HepG2 (cell line): Measurements from ENCODE around the gene MYH3. TPM values are rescaled to one million over a fixed set of nuclear protein-coding genes. Genes with fewer than 3 reads are reported as not detected.
A peak's percentile ranks its signal among the peaks of the same experiment; 100 is the strongest.

Experiments used
- ATF4 ChIP-seq, 2 experiments: fragments of 450-650 bp in 1 of 2; sonication (generic) in 1 of 2; formaldehyde crosslinking; IDR thresholded peaks; 2 replicates each; pipeline versions ENCODE4 v1.5.0 to v1.8.0; 2020 to 2022; ENCODE audit warnings: mild to moderate bottlenecking in 1 of 2, missing genetic modification reagents in 1 of 2
- ELK4 ChIP-seq: sonication (generic); formaldehyde crosslinking; IDR thresholded peaks from 2 replicates; pipeline ENCODE4 v1.9.0; 2021; ENCODE audit warnings: missing genetic modification reagents, borderline replicate concordance
- ESRRA ChIP-seq: sonication (generic); formaldehyde crosslinking; IDR thresholded peaks from 2 replicates; pipeline ENCODE4 v1.5.1; 2020; ENCODE audit warnings: mild to moderate bottlenecking, low read depth, missing genetic modification reagents
- FOXC1 ChIP-seq: sonication (generic); formaldehyde crosslinking; IDR thresholded peaks from 2 replicates; pipeline ENCODE4 v1.8.0; 2022; ENCODE audit warnings: mild to moderate bottlenecking, missing genetic modification reagents, borderline replicate concordance
- HOXA5 ChIP-seq: sonication (generic); formaldehyde crosslinking; IDR thresholded peaks from 2 replicates; pipeline ENCODE4 v1.4.0; 2020; ENCODE audit warnings: missing genetic modification reagents
- KLF13 ChIP-seq: sonication (generic); formaldehyde crosslinking; IDR thresholded peaks from 2 replicates; pipeline ENCODE4 v1.4.0; 2020; ENCODE audit warnings: mild to moderate bottlenecking, missing genetic modification reagents
- MAFG ChIP-seq: sonication (generic); formaldehyde crosslinking; IDR thresholded peaks from 2 replicates; pipeline ENCODE4 v1.5.1; 2020; ENCODE audit warnings: mild to moderate bottlenecking, missing genetic modification reagents
- NR1H2 ChIP-seq: sonication (generic); formaldehyde crosslinking; IDR thresholded peaks from 2 replicates; pipeline ENCODE4 v1.8.1; 2022; ENCODE audit warnings: low read depth, missing genetic modification reagents, borderline replicate concordance
- REPIN1 ChIP-seq: sonication (generic); formaldehyde crosslinking; IDR thresholded peaks from 2 replicates; pipeline ENCODE4 v1.8.0; 2022; ENCODE audit warnings: missing genetic modification reagents, low read depth, mild to moderate bottlenecking, borderline replicate concordance
- RXRA ChIP-seq: sonication (generic); formaldehyde crosslinking; IDR thresholded peaks from 2 replicates; pipeline ENCODE4 v1.5.1; 2020; ENCODE audit warnings: missing genetic modification reagents
- SAP130 ChIP-seq: IDR thresholded peaks from 2 replicates; pipeline ENCODE4 v1.6.1; 2016; ENCODE audit warnings: low read depth
- SMARCC2 ChIP-seq: fragments of 450-650 bp; IDR thresholded peaks from 2 replicates; pipeline ENCODE4 v1.6.1; 2017; ENCODE audit warnings: antibody characterized with exemption, mild to moderate bottlenecking
- SP2 ChIP-seq: sonication (generic); formaldehyde crosslinking; IDR thresholded peaks from 2 replicates; pipeline ENCODE4 v1.5.1; 2020; ENCODE audit warnings: mild to moderate bottlenecking, missing genetic modification reagents
- TOPORS ChIP-seq: sonication (generic); formaldehyde crosslinking; IDR thresholded peaks from 2 replicates; pipeline ENCODE4 v1.8.0; 2023; ENCODE audit warnings: mild to moderate bottlenecking, missing genetic modification reagents
- UBTF ChIP-seq: sonication (generic); formaldehyde crosslinking; IDR thresholded peaks from 2 replicates; pipeline ENCODE4 v1.4.0; 2020; ENCODE audit warnings: mild to moderate bottlenecking, missing genetic modification reagents
- USF2 ChIP-seq, 2 experiments: sonication (generic) in 1 of 2; formaldehyde crosslinking in 1 of 2; IDR thresholded peaks; 2 replicates each; pipeline versions ENCODE4 v1.5.1 to v1.6.1; 2011 to 2020; ENCODE audit warnings: borderline replicate concordance in 1 of 2, low read depth in 1 of 2, low read length in 1 of 2, mild to moderate bottlenecking in 1 of 2, missing genetic modification reagents in 1 of 2, moderate library complexity in 1 of 2
- XBP1 ChIP-seq: sonication (generic); formaldehyde crosslinking; IDR thresholded peaks from 2 replicates; pipeline ENCODE4 v1.5.0; 2020; ENCODE audit warnings: missing genetic modification reagents
- ZNF207 ChIP-seq: fragments of 450-650 bp; IDR thresholded peaks from 2 replicates; pipeline ENCODE4 v1.6.1; 2016; ENCODE audit warnings: antibody characterized with exemption, borderline replicate concordance
- ZNF317 ChIP-seq: sonication (generic); formaldehyde crosslinking; IDR thresholded peaks from 2 replicates; pipeline ENCODE4 v1.5.0; 2020; ENCODE audit warnings: mild to moderate bottlenecking, missing genetic modification reagents
- ZNF547 ChIP-seq: sonication (generic); formaldehyde crosslinking; IDR thresholded peaks from 2 replicates; pipeline ENCODE4 v1.5.1; 2020; ENCODE audit warnings: mild to moderate bottlenecking, missing genetic modification reagents
- ZNF572 ChIP-seq: sonication (generic); formaldehyde crosslinking; IDR thresholded peaks from 2 replicates; pipeline ENCODE4 v1.5.1; 2020; ENCODE audit warnings: mild to moderate bottlenecking, missing genetic modification reagents
- ZNF7 ChIP-seq: IDR thresholded peaks from 2 replicates; pipeline ENCODE4 v1.6.1; 2016; ENCODE audit warnings: missing biosample characterization, missing genetic modification reagents
- polyA plus RNA-seq, 8 experiments: library from polyadenylated mRNA; depleted of rRNA in 3 of 8; stranded (reverse) in 7 of 8; unstranded in 1 of 8; fragments of >200 nt; fragmentation: Illumina TruSeq in 4 of 8; extraction: Trizol in 4 of 8; gene quantifications; 2 replicates each; pipeline versions ENCODE4 v1.2.1 to v1.2.3, GENCODE V29; 2011 to 2016; ENCODE audit warnings: low read depth in 4 of 8, missing spikeins in 1 of 8, mixed read lengths in 1 of 8; ENCODE audit not compliant: insufficient read depth in 1 of 8
- total RNA-seq, 5 experiments: library from RNA; depleted of rRNA; stranded (reverse); fragments of >200 nt; fragmentation: Illumina TruSeq; extraction: Trizol; gene quantifications; 2 replicates each; pipeline ENCODE4 v1.2.3, GENCODE V29; 2016; ENCODE audit warnings: low read depth in 1 of 5

The MYH3 gene
- total and polyA plus RNA-seq, 2 of the 13 experiments (the other 11 are each of a cell fraction or from before 2014, with no cell fraction given) = 2.5 to 4.5 TPM

- TF ChIP-seq ZNF7 (CRISPR knock-in tag) = no peak
- peak; percentile 87 for TF ChIP-seq SP2 (CRISPR knock-in tag)
- peak; percentile 91 for TF ChIP-seq HOXA5 (CRISPR knock-in tag)
- TF ChIP-seq ZNF207 = no peak
- no peak for TF ChIP-seq KLF13 (CRISPR knock-in tag)
- 0 out of 2 replicates have a peak, but pooled peaks have one; percentile 48 for TF ChIP-seq ZNF317 (CRISPR knock-in tag)
- peak; percentile 99 for TF ChIP-seq UBTF (CRISPR knock-in tag)
- peak; percentile 96 for TF ChIP-seq SAP130 (CRISPR knock-in tag)
- TF ChIP-seq NR1H2 (CRISPR knock-in tag) = peak; percentile 78; the same call in 1 of the 2 replicates
- TF ChIP-seq RXRA = peak; percentile 62; the same call in 1 of the 2 replicates
- TF ChIP-seq REPIN1 (CRISPR knock-in tag) = peak; percentile 84; the same call in 1 of the 2 replicates
- TF ChIP-seq XBP1 (CRISPR knock-in tag) = no peak; the same call in 1 of the 2 replicates
- TF ChIP-seq MAFG = no peak
- TF ChIP-seq ELK4 (CRISPR knock-in tag) = peak; percentile 76; the same call in 1 of the 2 replicates
- peak; percentile 43; the same call in 1 of the 2 replicates for TF ChIP-seq ZNF547 (CRISPR knock-in tag)
- TF ChIP-seq ATF4 (CRISPR knock-in tag; IDR thresholded peaks at IDR 0.05) = no peak
- TF ChIP-seq ESRRA (CRISPR knock-in tag) = 0 out of 2 replicates have a peak, but pooled peaks have one; percentile 52
- no peak for TF ChIP-seq USF2 (IDR thresholded peaks at IDR 0.05; ENCODE audit: low read depth, low read length)
- TF ChIP-seq USF2 (CRISPR knock-in tag; IDR thresholded peaks at IDR 0.05; ENCODE audit: borderline replicate concordance) = no peak
- no peak for TF ChIP-seq SMARCC2
- TF ChIP-seq FOXC1 (CRISPR knock-in tag) = peak; percentile 78
- no peak for TF ChIP-seq TOPORS (CRISPR knock-in tag)
- TF ChIP-seq ZNF572 (CRISPR knock-in tag) = no peak
Measured at GRCh38 chr17:10697092-10698081, 40.3 kb upstream of the MYH3 start, which contains the start of the genes ADPRM and SCO1 (continued).
